Mesenteric fat pad (tissue), 1 donor: Measurements from ENCODE around the gene CDC6. TPM values are rescaled to one million over a fixed set of nuclear protein-coding genes. Genes with fewer than 3 reads are reported as not detected.

Experiments
- DNase-seq: peaks from one replicate; pipeline ENCODE4 v3.0.0-alpha.2; 2020; ENCODE audit warnings: low spot score
- total RNA-seq: library from RNA; stranded (reverse); fragmentation: NEBNext Ultra II Directional; extraction: Animal tissue kit (Norgen Biotek cat#: 25700); gene quantifications from one replicate; pipeline ENCODE4 v1.2.1, GENCODE V29; 2021
- donor health status: DM: yes; HTN: yes; CAD: no.

Gene CDC6
- total RNA-seq, 1 donor from 2014 or later: 2.4 TPM

GRCh38 chr17:40322358-40323315, 35.0 kb downstream of the CDC6 start:
- DNase-seq: no peak

- DNase-seq: no peak
Observed at GRCh38 chr17:40323391-40324381, 36.0 kb downstream of the CDC6 start.

GRCh38 chr17:40325156-40326013, 37.7 kb downstream of the CDC6 start:
- no peak for DNase-seq

- DNase-seq: no peak
Observed at GRCh38 chr17:40326014-40326831, 38.5 kb downstream of the CDC6 start.

- no peak for DNase-seq
Observed at GRCh38 chr17:40326832-40327199, 39.1 kb downstream of the CDC6 start.

GRCh38 chr17:40327244-40327729, 39.6 kb downstream of the CDC6 start:
- no peak for DNase-seq

- no peak for DNase-seq
Observed at GRCh38 chr17:40327735-40328385, 40.2 kb downstream of the CDC6 start.

- DNase-seq: no peak
Observed at GRCh38 chr17:40328386-40328766, 40.7 kb downstream of the CDC6 start.

GRCh38 chr17:40329839-40330794, 42.4 kb downstream of the CDC6 start:
- DNase-seq: no peak

- no peak for DNase-seq
Observed at GRCh38 chr17:40330850-40331470, 43.3 kb downstream of the CDC6 start.

GRCh38 chr17:40331743-40332641, 44.3 kb downstream of the CDC6 start:
- DNase-seq: no peak

GRCh38 chr17:40333781-40334448, 46.2 kb downstream of the CDC6 start:
- no peak for DNase-seq

- no peak for DNase-seq
Observed at GRCh38 chr17:40335620-40336019, 47.9 kb downstream of the CDC6 start.

GRCh38 chr17:40337351-40337750, 49.7 kb downstream of the CDC6 start:
- no peak for DNase-seq

- no peak for DNase-seq
Observed at GRCh38 chr17:40338058-40338457, 50.4 kb downstream of the CDC6 start.
